HCT116 (cell line): ENCODE data around the gene CEP112. TPM values are rescaled to one million over a fixed set of nuclear protein-coding genes. Genes with fewer than 3 reads are reported as not detected.

Experiments
- ATAC-seq: fragments of 200-7000 bp; cut with Tn5 transposase; 2 replicates; pipeline ENCODE4 v1.9.1; 2020; ENCODE audit warnings: mild to moderate bottlenecking, moderate library complexity
- BruUV-seq: library from RNA; stranded (reverse); fragments of 400-500 nt; replicated peaks from 2 replicates; lab custom pipeline; 2021; lab: Mats Ljungman, UMichigan
- CTCF ChIA-PET: fragments of 300-600 bp; sonication (Branson Sonifier 250); formaldehyde crosslinking; loops from one replicate; lab custom pipeline; 2021; ENCODE audit warnings: antibody characterized with exemption; lab: Charles Lee
- POLR2A ChIA-PET: fragments of 300-600, 350-600 bp; sonication (Branson Sonifier 250); formaldehyde crosslinking; loops from one replicate; lab custom pipeline; 2021; ENCODE audit warnings: antibody characterized with exemption; lab: Charles Lee
- RAD21 ChIA-PET, 2 experiments: fragments of 300-600 bp; sonication (Branson Sonifier 250); formaldehyde crosslinking; loops; one replicate each; lab custom pipeline; 2023; ENCODE audit warnings: low total read pairs in 2 of 2; ENCODE audit not compliant: uncharacterized antibody in 2 of 2, unreplicated experiment in 2 of 2, low non-redundant PET in 1 of 2; lab: Charles Lee
- DNase-seq: peaks from one replicate; pipeline ENCODE4 v3.0.0-alpha.2; 2010; ENCODE audit warnings: low read depth, low spot score
- H2AFZ ChIP-seq: fragments of 200-600 bp; shearing (Covaris generic), sonication (generic); 2 replicates; pipeline ENCODE4 v1.6.1; 2017; ENCODE audit warnings: low read depth, mixed run types, mixed read lengths, antibody characterized with exemption, low read length; ENCODE audit not compliant: poor library complexity, severe bottlenecking
- H3K27ac ChIP-seq: 2 replicates; pipeline ENCODE4 v1.5.1; 2012; ENCODE audit warnings: low read depth, low read length
- H3K27me3 ChIP-seq: fragments of 200-600 bp; sonication (generic); 2 replicates; pipeline ENCODE4 v1.6.1; 2016; ENCODE audit warnings: mixed run types, low read length, mixed read lengths; ENCODE audit not compliant: insufficient read depth
- H3K36me3 ChIP-seq, 2 experiments: fragments of 200-500 bp in 1 of 2; fragments of 200-600 bp in 1 of 2; sonication (Bioruptor generic) in 1 of 2; sonication (generic) in 1 of 2; 2 replicates each; pipeline versions ENCODE4 v1.5.1 to v1.6.1; 2014 to 2016; ENCODE audit warnings: low read length in 2 of 2, inconsistent platforms in 1 of 2, mixed read lengths in 1 of 2, mixed run types in 1 of 2; ENCODE audit not compliant: insufficient read depth in 2 of 2, control insufficient read depth in 1 of 2
- H3K4me1 ChIP-seq, 2 experiments: fragments of 200-600 bp in 1 of 2; sonication (generic) in 1 of 2; 2 replicates each; pipeline versions ENCODE4 v1.5.1 to v1.6.1; 2012 to 2017; ENCODE audit warnings: low read length in 2 of 2, inconsistent platforms in 1 of 2, mild to moderate bottlenecking in 1 of 2, mixed read lengths in 1 of 2, mixed run types in 1 of 2, moderate library complexity in 1 of 2; ENCODE audit not compliant: insufficient read depth in 2 of 2, control insufficient read depth in 1 of 2
- H3K4me2 ChIP-seq: fragments of 200-600 bp; sonication (generic); 2 replicates; pipeline ENCODE4 v1.6.1; 2017; ENCODE audit warnings: mixed run types, low read length, mixed read lengths
- H3K4me3 ChIP-seq, 2 experiments: fragments of 200-600 bp in 1 of 2; sonication (generic) in 1 of 2; replicated peaks in 1 of 2; 2 replicates each; pipeline ENCODE4 v1.5.1; 2011 to 2016; ENCODE audit warnings: low read length in 2 of 2, control low read depth in 1 of 2, low read depth in 1 of 2, mild to moderate bottlenecking in 1 of 2, mixed read lengths in 1 of 2, mixed run types in 1 of 2
- H3K79me2 ChIP-seq: fragments of 200-600 bp; sonication (generic); 2 replicates; pipeline ENCODE4 v1.6.1; 2017; ENCODE audit warnings: mild to moderate bottlenecking, mixed run types, low read length, moderate library complexity, mixed read lengths; ENCODE audit not compliant: insufficient read depth
- H3K9ac ChIP-seq: fragments of 200-600 bp; sonication (generic); 2 replicates; pipeline ENCODE4 v1.6.1; 2016; ENCODE audit warnings: low read length, mixed read lengths
- H3K9me2 ChIP-seq: fragments of 200-600 bp; sonication (generic), shearing (Covaris generic); 2 replicates; pipeline ENCODE4 v1.6.1; 2017; ENCODE audit warnings: mixed run types, mild to moderate bottlenecking, moderate library complexity; ENCODE audit not compliant: insufficient read depth
- H3K9me3 ChIP-seq, 2 experiments: fragments of 200-500 bp in 1 of 2; fragments of 200-600 bp in 1 of 2; sonication (Bioruptor generic) in 1 of 2; sonication (generic) in 1 of 2; 2 replicates each; pipeline ENCODE4 v1.6.1; 2014 to 2017; ENCODE audit warnings: low read length in 2 of 2, mixed read lengths in 2 of 2, inconsistent platforms in 1 of 2, low read depth in 1 of 2, mild to moderate bottlenecking in 1 of 2, mixed run types in 1 of 2, moderate library complexity in 1 of 2; ENCODE audit not compliant: control insufficient read depth in 1 of 2, insufficient read depth in 1 of 2
- H4K20me1 ChIP-seq: fragments of 200-600 bp; sonication (generic), shearing (Covaris generic); 2 replicates; pipeline ENCODE4 v1.6.1; 2017; ENCODE audit warnings: mixed run types, mild to moderate bottlenecking, moderate library complexity; ENCODE audit not compliant: insufficient read depth
- ATF3 ChIP-seq: IDR thresholded peaks from 2 replicates; pipeline ENCODE4 v1.6.1; 2012
- EGR1 ChIP-seq: IDR thresholded peaks from 2 replicates; pipeline ENCODE4 v1.6.1; 2012; ENCODE audit warnings: low read depth
- ELF1 ChIP-seq: IDR thresholded peaks from 2 replicates; pipeline ENCODE4 v1.6.1; 2012; ENCODE audit warnings: low read depth, borderline replicate concordance
- EZH2 ChIP-seq: fragments of 200-600 bp; sonication (generic); IDR thresholded peaks from 2 replicates; pipeline ENCODE4 v1.6.1; 2017; ENCODE audit warnings: antibody characterized with exemption, mixed run types
- EZH2phosphoT487 ChIP-seq: fragments of 200-600 bp; IDR thresholded peaks from 2 replicates; pipeline ENCODE4 v1.6.1; 2018; ENCODE audit warnings: antibody characterized with exemption, borderline replicate concordance
- FOSL1 ChIP-seq: IDR thresholded peaks from 2 replicates; pipeline ENCODE4 v1.6.1; 2012; ENCODE audit warnings: low read depth
- MAX ChIP-seq: IDR thresholded peaks from 2 replicates; pipeline ENCODE4 v1.6.1; 2012
- POLR2A ChIP-seq: IDR thresholded peaks from 2 replicates; pipeline ENCODE4 v1.7.0; 2011; ENCODE audit warnings: borderline replicate concordance; ENCODE audit not compliant: insufficient read depth, insufficient read length; ENCODE audit errors: extremely low read depth
- RAD21 ChIP-seq: IDR thresholded peaks from 2 replicates; pipeline ENCODE4 v1.6.1; 2012; ENCODE audit warnings: low read depth, mild to moderate bottlenecking
- REST ChIP-seq: IDR thresholded peaks from 2 replicates; pipeline ENCODE4 v1.6.1; 2012; ENCODE audit warnings: low read depth
- SIN3A ChIP-seq: IDR thresholded peaks from 2 replicates; pipeline ENCODE4 v1.6.1; 2012; ENCODE audit warnings: low read depth
- TCF7L2 ChIP-seq: IDR thresholded peaks from 2 replicates; pipeline ENCODE4 v1.7.0; 2011; ENCODE audit warnings: borderline replicate concordance, inconsistent platforms; ENCODE audit not compliant: insufficient read depth, insufficient read length; ENCODE audit errors: extremely low read depth
- YY1 ChIP-seq: IDR thresholded peaks from 2 replicates; pipeline ENCODE4 v1.6.1; 2011; ENCODE audit warnings: low read length, low read depth, moderate library complexity, mild to moderate bottlenecking; ENCODE audit not compliant: insufficient replicate concordance; ENCODE audit errors: extremely low read depth
- ZFX ChIP-seq: fragments of 450-650 bp; IDR thresholded peaks from 2 replicates; pipeline ENCODE4 v1.6.1; 2017
- ZNF274 ChIP-seq: fragments of 200-500 bp; sonication (Bioruptor generic); IDR thresholded peaks from 2 replicates; pipeline ENCODE4 v1.6.1; 2014; ENCODE audit warnings: mild to moderate bottlenecking, low read depth, low read length, inconsistent platforms
- intact Hi-C: fragments of 100-400 bp; cut with micrococcal nuclease; formaldehyde crosslinking; loops from 2 replicates; pipeline ENCODE4 v1.10.0; 2022
- total RNA-seq: library from RNA; stranded (reverse); gene quantifications from one replicate; pipeline ENCODE4 v1.2.1, GENCODE V29; 2021; ENCODE audit not compliant: unreplicated experiment
- TF ChIP-seq, protein P1 (sequence below), 3 experiments: fragments of 200-600 bp in 1 of 3; sonication (generic) in 1 of 3; IDR thresholded peaks in 2 of 3; conservative IDR thresholded peaks in 1 of 3; 2 replicates each; pipeline ENCODE4 v1.5.1; 2012 to 2017; ENCODE audit warnings: low read depth in 2 of 3, low read length in 2 of 3, antibody characterized with exemption in 1 of 3, borderline replicate concordance in 1 of 3, control low read depth in 1 of 3, mild to moderate bottlenecking in 1 of 3, mixed read lengths in 1 of 3, mixed run types in 1 of 3, moderate library complexity in 1 of 3; ENCODE audit not compliant: insufficient read depth in 1 of 3

The CEP112 gene
- total RNA-seq, 1 experiment from 2014 or later = 10.9 TPM

DNA sequence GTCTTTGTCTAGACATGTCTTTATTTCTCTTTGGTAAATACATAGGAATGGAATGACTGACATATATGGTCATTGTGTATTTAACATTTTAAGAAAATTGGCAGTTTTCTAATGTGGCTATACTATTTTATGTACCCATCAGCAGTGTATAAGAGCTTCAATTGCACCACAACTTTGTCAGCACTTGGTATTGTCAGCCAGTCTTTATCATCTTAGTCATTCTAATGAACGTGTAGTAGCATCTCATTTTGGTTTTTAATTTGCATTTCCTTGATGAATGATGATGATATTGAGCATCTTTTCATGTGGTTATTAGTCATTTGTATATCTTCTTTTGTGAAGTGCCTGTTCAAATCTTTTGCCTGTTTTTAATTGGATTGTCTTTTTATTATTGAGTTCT is 239.3 kb downstream of the CEP112 start (continued):
- no peak for TF ChIP-seq RAD21
- no peak for TF ChIP-seq SIN3A
- no peak for TF ChIP-seq ATF3
- no peak for TF ChIP-seq EZH2
- TF ChIP-seq MAX = no peak
- no peak for TF ChIP-seq ZNF274

DNA sequence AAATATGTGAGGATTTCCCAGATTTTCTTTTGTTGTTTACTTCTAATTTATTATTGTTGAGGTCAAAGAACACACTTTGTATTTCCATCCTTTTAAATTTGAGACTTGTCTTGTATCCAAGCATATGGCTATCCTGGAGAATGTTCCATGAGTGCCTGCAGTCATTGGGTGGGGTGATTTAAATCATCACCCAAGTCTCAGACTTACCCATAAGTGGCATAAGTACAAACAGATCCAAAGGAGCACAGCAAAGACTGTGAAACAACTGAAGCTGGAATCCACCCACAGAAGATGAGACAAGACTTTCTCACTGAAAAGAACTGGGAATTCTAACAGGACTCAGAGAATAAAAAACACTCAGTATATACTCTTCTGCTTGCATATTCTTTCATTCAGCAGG is 239.9 kb downstream of the CEP112 start:
- no peaks in the 10 kb centered on the region for H3K79me2 ChIP-seq
- no peaks in the 10 kb centered on the region for H3K36me3 ChIP-seq
- no peaks in the 10 kb centered on the region for H3K4me1 ChIP-seq
- ChIA-PET POLR2A (no interaction called here), RAD21 (no interaction called here), CTCF (no interaction called here)
- H3K9ac ChIP-seq = no peak overlapping the region
- no peak overlapping the region for H2AFZ ChIP-seq
- no peak overlapping the region for H3K27ac ChIP-seq
- DNase-seq (no peak), ATAC-seq (no peak)
- intact Hi-C loops = no loop called here
- TF ChIP-seq ELF1 (no peak), YY1 (no peak), EZH2 (no peak), EGR1 (no peak), RAD21 (no peak), MAX (no peak), TCF7L2 (no peak), POLR2A (no peak), EZH2phosphoT487 (no peak), ZFX (no peak), ZNF274 (no peak), REST (no peak), FOSL1 (no peak), ATF3 (no peak)
- TF ChIP-seq, protein P1, sequence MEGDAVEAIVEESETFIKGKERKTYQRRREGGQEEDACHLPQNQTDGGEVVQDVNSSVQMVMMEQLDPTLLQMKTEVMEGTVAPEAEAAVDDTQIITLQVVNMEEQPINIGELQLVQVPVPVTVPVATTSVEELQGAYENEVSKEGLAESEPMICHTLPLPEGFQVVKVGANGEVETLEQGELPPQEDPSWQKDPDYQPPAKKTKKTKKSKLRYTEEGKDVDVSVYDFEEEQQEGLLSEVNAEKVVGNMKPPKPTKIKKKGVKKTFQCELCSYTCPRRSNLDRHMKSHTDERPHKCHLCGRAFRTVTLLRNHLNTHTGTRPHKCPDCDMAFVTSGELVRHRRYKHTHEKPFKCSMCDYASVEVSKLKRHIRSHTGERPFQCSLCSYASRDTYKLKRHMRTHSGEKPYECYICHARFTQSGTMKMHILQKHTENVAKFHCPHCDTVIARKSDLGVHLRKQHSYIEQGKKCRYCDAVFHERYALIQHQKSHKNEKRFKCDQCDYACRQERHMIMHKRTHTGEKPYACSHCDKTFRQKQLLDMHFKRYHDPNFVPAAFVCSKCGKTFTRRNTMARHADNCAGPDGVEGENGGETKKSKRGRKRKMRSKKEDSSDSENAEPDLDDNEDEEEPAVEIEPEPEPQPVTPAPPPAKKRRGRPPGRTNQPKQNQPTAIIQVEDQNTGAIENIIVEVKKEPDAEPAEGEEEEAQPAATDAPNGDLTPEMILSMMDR (IDR thresholded peaks at IDR 0.05 in 2 of 3, conservative IDR thresholded peaks at IDR 0.05 in 1 of 3; ENCODE audit: borderline replicate concordance in 1 of 3, insufficient read depth in 1 of 3, low read depth in 2 of 3, low read length in 2 of 3) = no peak
- H3K27me3 ChIP-seq = no peaks in the 10 kb centered on the region
- H3K9me2 ChIP-seq = no peaks in the 10 kb centered on the region
- no peak overlapping the region for H3K4me3 ChIP-seq
- no peaks in the 10 kb centered on the region for H4K20me1 ChIP-seq
- no peaks in the 10 kb centered on the region for H3K9me3 ChIP-seq
- BruUV-seq = no TSS peak
- H3K4me2 ChIP-seq = no peak overlapping the region
